HEK293 (cell line): ENCODE measurements around the gene HECTD4.

ENCODE experiments used
- CTCF ChIP-seq: fragments of 450-650 bp; formaldehyde crosslinking; IDR thresholded peaks from 2 replicates; pipeline ENCODE4 v1.5.1; 2016; ENCODE audit warnings: missing biosample characterization, missing genetic modification characterization
- YY1 ChIP-seq: fragments of 450-650 bp; formaldehyde crosslinking; IDR thresholded peaks from 2 replicates; pipeline ENCODE4 v1.5.1; 2018; ENCODE audit warnings: missing biosample characterization, missing genetic modification characterization

GRCh38 chr12:112191201-112191600 is 191.0 kb downstream of the HECTD4 start:
- no peak for TF ChIP-seq YY1 (tag by site-specific recombination)
- no peak for TF ChIP-seq CTCF
